HEK293T (cell line): Measurements from ENCODE around the gene NOL4L.
"Not testable (repeated sequence)": the region's sequence is repeated elsewhere in the genome, so short reads cannot be mapped to it uniquely, and the experiment has no call there.

ENCODE experiments used
- CTCF ChIA-PET: fragments of 350-600 bp; formaldehyde crosslinking; extraction: SDS; loops from one replicate; lab custom pipeline; 2021; ENCODE audit warnings: antibody characterized with exemption, inconsistent platforms; lab: Yijun Ruan, JAX
- POLR2A ChIA-PET: fragments of 350-600 bp; formaldehyde crosslinking; extraction: SDS; loops from one replicate; lab custom pipeline; 2020; ENCODE audit warnings: antibody characterized with exemption, inconsistent platforms; lab: Yijun Ruan, JAX
- DNase-seq: peaks from one replicate; pipeline ENCODE4 v3.0.0; 2012; ENCODE audit warnings: mixed read lengths; ENCODE audit errors: extremely low spot score
- ARNT ChIP-seq: fragments of 450-650 bp; IDR thresholded peaks from 2 replicates; pipeline ENCODE4 v1.6.1; 2017; ENCODE audit warnings: mild to moderate bottlenecking
- BHLHE40 ChIP-seq: fragments of 450-650 bp; IDR thresholded peaks from 2 replicates; pipeline ENCODE4 v1.6.1; 2016; ENCODE audit warnings: mild to moderate bottlenecking, moderate library complexity, borderline replicate concordance
- CTBP1 ChIP-seq: fragments of 450-650 bp; IDR thresholded peaks from 2 replicates; pipeline ENCODE4 v1.6.1; 2016; ENCODE audit warnings: borderline replicate concordance
- ELF4 ChIP-seq: fragments of 450-650 bp; IDR thresholded peaks from 2 replicates; pipeline ENCODE4 v1.6.1; 2017; ENCODE audit warnings: antibody characterized with exemption
- FOXA1 ChIP-seq: fragments of 450-650 bp; IDR thresholded peaks from 2 replicates; pipeline ENCODE4 v1.6.1; 2016; ENCODE audit warnings: mild to moderate bottlenecking
- FOXK2 ChIP-seq: fragments of 450-650 bp; IDR thresholded peaks from 2 replicates; pipeline ENCODE4 v1.6.1; 2016; ENCODE audit warnings: mild to moderate bottlenecking
- FOXM1 ChIP-seq: fragments of 450-650 bp; IDR thresholded peaks from 2 replicates; pipeline ENCODE4 v1.6.1; 2017; ENCODE audit warnings: mild to moderate bottlenecking, borderline replicate concordance
- HDGF ChIP-seq: fragments of 450-650 bp; IDR thresholded peaks from 2 replicates; pipeline ENCODE4 v1.6.1; 2017; ENCODE audit warnings: antibody characterized with exemption, borderline replicate concordance
- L3MBTL2 ChIP-seq: fragments of 450-650 bp; conservative IDR thresholded peaks from 2 replicates; pipeline ENCODE4 v1.6.1; 2016; ENCODE audit warnings: mild to moderate bottlenecking
- LEF1 ChIP-seq: fragments of 450-650 bp; IDR thresholded peaks from 2 replicates; pipeline ENCODE4 v1.6.1; 2017; ENCODE audit warnings: mild to moderate bottlenecking, borderline replicate concordance
- NFRKB ChIP-seq: fragments of 450-650 bp; IDR thresholded peaks from 2 replicates; pipeline ENCODE4 v1.6.1; 2016; ENCODE audit warnings: mild to moderate bottlenecking, moderate library complexity
- SP1 ChIP-seq: fragments of 450-650 bp; IDR thresholded peaks from 2 replicates; pipeline ENCODE4 v1.6.1; 2017
- SUZ12 ChIP-seq: fragments of 450-650 bp; IDR thresholded peaks from 2 replicates; pipeline ENCODE4 v1.6.1; 2016; ENCODE audit warnings: mild to moderate bottlenecking
- TARDBP ChIP-seq: fragments of 450-650 bp; IDR thresholded peaks from 2 replicates; pipeline ENCODE4 v1.6.1; 2016
- ZNF384 ChIP-seq: fragments of 450-650 bp; IDR thresholded peaks from 2 replicates; pipeline ENCODE4 v1.6.1; 2016
- TF ChIP-seq, protein P1 (sequence below): fragments of 450-650 bp; IDR thresholded peaks from 2 replicates; pipeline ENCODE4 v1.6.1; 2016

Gene NOL4L

DNA sequence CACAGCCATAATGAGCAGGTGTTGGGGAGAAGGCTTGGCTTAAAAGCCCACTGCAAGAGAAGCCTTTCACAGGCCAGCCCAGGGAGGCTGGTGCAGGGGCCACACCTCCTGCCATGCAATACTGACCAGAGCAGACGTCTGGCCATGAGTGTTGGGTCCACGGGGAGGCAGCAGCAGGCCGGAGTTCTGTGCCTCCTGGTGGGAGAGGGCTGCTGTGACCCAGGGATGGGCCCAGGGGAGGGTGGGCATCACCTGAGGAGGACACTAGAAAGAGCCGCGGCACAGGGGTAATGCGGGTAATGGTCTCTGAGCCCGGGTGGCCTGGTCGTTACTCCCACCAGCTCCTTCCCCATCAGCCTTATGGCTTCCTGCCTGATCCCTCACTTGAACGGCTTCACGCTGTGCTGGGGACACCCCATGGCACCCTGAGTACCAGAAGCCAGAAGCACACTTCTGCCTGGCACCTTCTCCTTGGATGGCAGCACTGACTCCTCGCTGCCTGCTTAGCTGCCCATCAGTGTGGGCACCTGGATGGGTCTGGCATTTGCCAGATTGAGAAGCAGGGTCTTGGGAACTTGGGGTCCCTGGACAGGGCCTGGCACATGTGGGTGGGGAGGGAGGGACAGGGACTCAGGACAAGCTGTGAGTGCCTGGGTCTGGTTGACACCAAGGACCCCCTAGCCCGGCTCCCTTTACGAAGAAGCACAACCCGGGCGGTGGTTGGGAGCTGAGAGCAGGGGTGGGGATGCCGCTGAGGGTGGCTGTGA, 118.2 kb downstream of the NOL4L start:
- POLR2A ChIA-PET = no interaction called here
- CTCF ChIA-PET = no interaction called here
- TF ChIP-seq HDGF (no peak), ZNF384 (no peak), FOXA1 (no peak), NFRKB (no peak), TARDBP (no peak)
- no peak for DNase-seq

DNA sequence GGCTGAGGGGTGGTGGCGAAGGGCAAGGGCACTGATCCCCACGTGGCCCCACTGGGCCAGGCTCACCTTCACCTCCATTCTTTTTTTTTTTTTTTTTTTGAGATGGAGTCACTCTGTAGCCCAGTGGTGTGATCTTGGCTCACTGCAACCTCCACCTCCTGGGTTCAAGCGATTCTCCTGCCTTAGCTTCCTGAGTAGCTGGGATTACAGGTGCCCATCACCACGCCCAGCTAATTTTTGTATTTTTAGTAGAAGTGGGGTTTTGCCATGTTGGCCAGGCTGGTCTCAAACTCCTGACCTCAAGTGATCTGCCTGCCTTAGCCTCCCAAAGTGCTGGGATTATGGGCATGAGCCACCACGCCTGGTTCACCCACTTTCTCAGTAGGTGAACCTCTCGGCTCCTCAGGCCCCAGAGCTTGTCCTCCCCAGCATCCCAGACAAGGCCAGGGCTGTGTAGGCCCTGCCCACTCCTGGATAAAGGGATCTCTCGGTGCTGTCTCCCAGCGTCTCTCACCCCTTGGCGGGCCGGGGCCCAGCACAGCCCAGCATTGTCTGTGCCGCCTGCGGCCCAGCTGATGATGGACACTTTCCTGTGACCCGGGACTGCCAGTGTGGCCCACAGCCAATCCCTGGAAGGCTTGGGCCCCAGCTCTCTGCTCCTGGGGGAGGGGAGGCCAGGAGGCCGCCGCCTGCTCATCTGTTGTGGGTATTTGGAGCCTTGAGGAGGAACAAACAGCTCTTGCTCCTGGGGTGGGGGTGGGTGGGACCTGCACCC, 119.0 kb downstream of the NOL4L start:
- POLR2A ChIA-PET, DNase-seq: not testable (repeated sequence)
- CTCF ChIA-PET = interaction anchor here (0.6 kb wide), 1 partner anchor 211 kb away, joined by 3 read pairs; no protein-coding TSS in a partner anchor

DNA sequence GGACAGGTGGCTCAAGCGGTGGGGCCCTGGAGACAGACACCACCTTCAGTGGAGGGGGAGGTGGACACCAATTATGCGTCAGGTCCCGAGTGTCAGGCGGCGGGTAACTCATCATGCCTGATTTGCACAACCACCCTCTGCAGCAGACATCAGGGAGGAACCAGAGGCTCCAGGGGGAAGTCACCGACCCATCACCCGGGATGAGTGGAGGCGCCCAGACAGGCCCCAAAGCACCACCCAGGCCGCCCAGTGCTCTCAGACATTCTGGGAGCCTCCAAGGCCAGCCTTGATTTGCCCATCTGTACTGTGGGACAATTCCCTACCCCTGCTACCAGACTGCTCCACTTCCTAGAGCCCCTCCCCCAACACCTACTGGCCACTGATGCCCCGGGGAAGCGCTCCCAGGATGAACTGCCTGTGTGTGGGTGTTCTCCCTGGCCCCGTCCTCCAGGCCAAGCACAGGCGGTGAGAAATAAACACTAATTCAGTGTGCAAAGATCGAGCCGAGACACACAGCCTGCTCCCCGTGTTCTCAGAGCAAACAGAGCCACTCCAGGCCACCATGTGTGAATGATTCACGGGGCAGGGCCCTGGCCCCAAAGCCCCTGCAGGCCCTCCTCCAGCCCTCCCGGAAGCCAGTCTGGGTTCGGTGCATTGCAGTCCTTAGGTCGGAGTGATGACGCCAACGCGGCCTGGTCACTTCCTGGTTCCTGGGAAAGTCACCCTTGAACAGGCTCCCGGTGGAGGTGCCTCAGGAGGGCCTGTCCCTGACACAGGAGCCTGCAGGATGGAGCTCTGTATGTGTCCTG, 119.8 kb downstream of the NOL4L start:
- CTCF ChIA-PET = interaction anchor here (0.6 kb wide), 1 partner anchor 210 kb away, joined by 3 read pairs; no protein-coding TSS in a partner anchor
- POLR2A ChIA-PET = no interaction called here
- TF ChIP-seq ZNF384 = no peak
- TF ChIP-seq FOXM1 = no peak
- TF ChIP-seq CTBP1 = no peak
- no peak for TF ChIP-seq LEF1
- no peak for TF ChIP-seq ARNT
- no peak for TF ChIP-seq L3MBTL2
- no peak for TF ChIP-seq FOXA1
- TF ChIP-seq TARDBP = no peak
- TF ChIP-seq HDGF = no peak
- TF ChIP-seq NFRKB = no peak
- TF ChIP-seq ELF4 = no peak
- no peak for TF ChIP-seq FOXK2
- TF ChIP-seq, protein P1, sequence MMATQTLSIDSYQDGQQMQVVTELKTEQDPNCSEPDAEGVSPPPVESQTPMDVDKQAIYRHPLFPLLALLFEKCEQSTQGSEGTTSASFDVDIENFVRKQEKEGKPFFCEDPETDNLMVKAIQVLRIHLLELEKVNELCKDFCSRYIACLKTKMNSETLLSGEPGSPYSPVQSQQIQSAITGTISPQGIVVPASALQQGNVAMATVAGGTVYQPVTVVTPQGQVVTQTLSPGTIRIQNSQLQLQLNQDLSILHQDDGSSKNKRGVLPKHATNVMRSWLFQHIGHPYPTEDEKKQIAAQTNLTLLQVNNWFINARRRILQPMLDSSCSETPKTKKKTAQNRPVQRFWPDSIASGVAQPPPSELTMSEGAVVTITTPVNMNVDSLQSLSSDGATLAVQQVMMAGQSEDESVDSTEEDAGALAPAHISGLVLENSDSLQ = no peak
- no peak for TF ChIP-seq SP1
- no peak for TF ChIP-seq BHLHE40
- TF ChIP-seq SUZ12 = no peak
- DNase-seq = no peak

DNA sequence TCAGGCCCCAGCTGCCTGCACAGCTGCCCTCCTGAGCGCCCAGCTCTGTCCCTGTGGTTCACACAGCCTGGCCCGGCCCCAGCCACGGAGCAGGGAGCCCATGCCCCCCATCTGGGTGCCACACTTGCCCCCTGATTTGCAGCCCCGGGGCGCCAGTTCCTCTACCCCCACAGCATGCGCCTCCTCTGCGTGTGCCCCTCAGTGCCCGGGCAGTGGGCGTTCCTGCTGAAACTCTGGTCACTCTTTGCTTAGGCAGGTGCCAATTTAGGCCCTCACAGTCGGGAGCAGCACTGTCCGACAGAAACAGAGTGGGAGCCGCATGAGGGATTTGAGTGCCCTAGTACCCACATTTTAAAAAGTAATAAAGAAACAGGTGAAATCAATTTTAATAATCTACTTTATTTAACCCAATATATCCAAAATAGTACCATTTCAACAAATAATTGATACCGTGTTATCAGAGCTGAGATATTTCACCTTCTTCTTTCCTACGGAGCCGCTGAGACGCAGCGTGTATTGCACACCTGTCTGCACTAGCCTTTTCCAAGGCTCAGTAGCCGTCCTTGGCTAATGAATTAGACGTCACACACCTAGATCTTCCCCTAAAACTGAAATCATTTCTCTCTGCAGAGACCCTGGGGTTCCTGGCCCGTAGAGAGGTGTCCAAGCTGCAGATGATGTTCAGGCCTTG, 120.6 kb downstream of the NOL4L start:
- TF ChIP-seq LEF1 = no peak
- no peak for TF ChIP-seq ZNF384
- no peak for TF ChIP-seq TARDBP
- no peak for TF ChIP-seq HDGF
- TF ChIP-seq BHLHE40 = no peak
- no peak for TF ChIP-seq SUZ12
- TF ChIP-seq, protein P1 = no peak
- no peak for TF ChIP-seq NFRKB
- no peak for TF ChIP-seq SP1
- TF ChIP-seq ARNT = no peak
- TF ChIP-seq FOXM1 = no peak
- no peak for TF ChIP-seq L3MBTL2
- TF ChIP-seq FOXK2 = no peak
- CTCF ChIA-PET = no interaction called here
- POLR2A ChIA-PET = no interaction called here
- DNase-seq = no peak

DNA sequence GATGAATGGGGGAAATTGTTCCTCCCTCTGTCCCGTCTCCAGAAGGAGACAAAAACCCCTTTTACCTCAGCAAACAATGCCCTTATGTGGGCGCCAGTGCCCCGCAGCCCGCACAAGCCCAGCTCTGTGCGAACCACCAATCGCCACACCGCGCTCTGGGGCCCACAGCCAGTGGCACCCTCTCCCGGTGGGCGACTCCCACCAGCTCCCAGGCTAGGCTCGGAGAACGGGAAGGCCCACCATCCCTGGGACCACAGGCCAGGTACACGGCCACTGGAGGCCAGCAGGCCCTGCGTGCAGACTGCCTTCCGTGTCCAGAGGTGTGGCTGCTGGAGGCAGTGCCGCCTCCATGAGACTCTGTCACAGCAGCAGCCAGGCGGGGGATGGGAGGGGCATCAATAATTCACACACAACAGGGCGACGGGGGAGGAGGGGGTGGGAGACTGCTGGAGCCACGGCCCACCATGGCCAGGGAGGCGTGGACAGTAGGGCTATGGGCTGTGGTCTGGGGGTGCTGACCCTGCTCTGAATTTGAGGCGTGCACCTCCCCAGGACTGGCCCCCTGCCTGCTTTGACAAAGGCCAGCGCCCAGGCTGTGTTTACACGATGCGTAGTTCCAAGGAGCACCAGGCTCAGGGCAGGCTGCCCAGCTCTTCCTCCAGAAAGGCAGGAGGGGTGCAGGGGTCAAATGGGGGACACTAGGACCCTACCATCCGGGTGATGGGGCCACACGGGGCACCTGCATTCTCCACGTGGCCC, 121.3 kb downstream of the NOL4L start:
- no peak for DNase-seq
- TF ChIP-seq, protein P1 = no peak
- TF ChIP-seq LEF1 (no peak), SUZ12 (no peak), FOXK2 (no peak), FOXM1 (no peak), L3MBTL2 (no peak), BHLHE40 (no peak), TARDBP (no peak), ARNT (no peak), CTBP1 (no peak), NFRKB (no peak), HDGF (no peak), ELF4 (no peak), ZNF384 (no peak), SP1 (no peak), FOXA1 (no peak)
- CTCF ChIA-PET = no interaction called here
- POLR2A ChIA-PET = no interaction called here
